LNCaP clone FGC (cell line): ENCODE data around the gene MGAT5.

ENCODE experiments used
- DNase-seq: peaks from one replicate; pipeline ENCODE4 v3.0.0-alpha.2; 2011; ENCODE audit warnings: low read depth
- H3K4me3 ChIP-seq: 2 replicates; pipeline ENCODE4 v1.5.1; 2011; ENCODE audit warnings: mild to moderate bottlenecking, low read depth, low read length, control low read depth
- CTCF ChIP-seq: IDR thresholded peaks from 2 replicates; pipeline ENCODE4 v1.5.1; 2012; ENCODE audit warnings: mild to moderate bottlenecking; ENCODE audit not compliant: control insufficient read depth, insufficient read depth; ENCODE audit errors: extremely low read depth

Gene MGAT5

DNA sequence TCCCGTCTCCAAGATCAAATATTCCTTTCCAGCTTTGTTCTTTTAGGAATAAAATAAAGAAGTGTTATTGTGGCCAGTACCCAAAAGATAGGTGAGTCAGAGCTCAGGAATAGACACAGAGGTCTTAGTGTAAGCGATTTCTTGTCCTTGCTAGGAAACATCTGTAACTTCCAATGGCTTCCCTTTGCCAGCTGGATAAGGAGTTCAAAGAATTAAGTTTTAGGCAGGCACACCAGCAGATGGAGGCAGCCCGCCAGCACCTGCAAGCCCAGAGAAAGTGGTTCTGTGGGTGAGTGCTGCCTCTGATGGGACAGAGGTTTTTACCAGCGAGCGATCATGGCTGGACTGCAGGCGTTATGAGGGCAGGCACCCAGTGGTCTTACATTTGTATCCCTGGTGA is 125.4 kb downstream of the MGAT5 start:
- TF ChIP-seq CTCF = no peak
- H3K4me3 ChIP-seq = no peak overlapping the region
- no peak for DNase-seq

GRCh38 chr2:134379722-134380121 is 125.8 kb downstream of the MGAT5 start:
- no peak for TF ChIP-seq CTCF

GRCh38 chr2:134381141-134381540 is 127.3 kb downstream of the MGAT5 start:
- H3K4me3 ChIP-seq = no peak overlapping the region
- no peak for DNase-seq
- TF ChIP-seq CTCF = no peak

More at GRCh38 chr2:134379722-134380121, 125.8 kb downstream of the MGAT5 start:
- no peak overlapping the region for H3K4me3 ChIP-seq
- DNase-seq = no peak

- no peak overlapping the region for H3K4me3 ChIP-seq
- no peak for DNase-seq
- TF ChIP-seq CTCF = no peak
Observed at GRCh38 chr2:134384131-134384530, 130.3 kb downstream of the MGAT5 start.

- TF ChIP-seq CTCF = no peak
- no peak for DNase-seq
- no peak overlapping the region for H3K4me3 ChIP-seq
Observed at GRCh38 chr2:134385195-134385594, 131.3 kb downstream of the MGAT5 start.

- DNase-seq = no peak
- no peak overlapping the region for H3K4me3 ChIP-seq
- TF ChIP-seq CTCF = no peak
Observed at GRCh38 chr2:134386310-134386709, 132.4 kb downstream of the MGAT5 start.

DNA sequence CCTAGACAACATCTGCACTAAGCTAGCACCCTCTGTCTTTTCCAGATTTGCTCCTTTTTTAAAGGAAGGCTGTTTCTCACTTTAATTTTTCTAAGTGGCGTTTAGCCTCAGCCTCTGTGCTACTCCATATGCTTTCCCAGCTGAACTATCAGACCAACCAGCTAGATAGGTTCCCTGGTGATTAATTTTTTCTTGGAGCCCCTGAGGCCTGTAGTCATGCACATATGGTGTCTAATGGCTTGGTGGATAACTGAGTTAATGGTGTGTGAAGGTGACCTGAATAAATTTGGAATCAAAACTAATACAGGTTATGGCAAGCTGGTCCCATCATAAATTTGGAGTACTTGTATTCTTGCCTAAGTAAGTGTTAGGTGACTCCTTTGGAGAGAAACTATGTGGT is 135.5 kb downstream of the MGAT5 start:
- H3K4me3 ChIP-seq = no peak overlapping the region
- TF ChIP-seq CTCF = no peak
- DNase-seq = no peak
